ENCODE measurements around the gene MARK2. TPM values are rescaled to one million over a fixed set of nuclear protein-coding genes. Genes with fewer than 3 reads are reported as not detected.

The MARK2 gene
- total RNA-seq, 2 experiments from 2014 or later = 18.4 to 21.0 TPM

- H3K4me3 Mint-ChIP-seq = peak overlapping the region; percentile 73
- ChIA-PET POLR2A (interaction anchor here (0.9 to 3.1 kb wide), 7 partner anchors 45 to 941 kb away, joined by 3 to 36 read pairs (median 4); partner anchors contain the start of genes NAA40 and SF1), CTCF (interaction anchor here (1.0 to 5.5 kb wide), 15 partner anchors 9 to 164 kb away, joined by 3 to 43 read pairs (median 5); partner anchors contain the start of genes COX8A and RCOR2)
- Histone ChIP-seq H3K27me3 (ENCODE audit: control insufficient read depth in 1 of 2, insufficient read depth in 2 of 2, low read length in 2 of 2) (no peaks in the 10 kb centered on the region), H3K9me3 (ENCODE audit: control insufficient read depth in 1 of 2, insufficient read depth in 1 of 2, low read length in 2 of 2) (no peaks in the 10 kb centered on the region), H3K4me1 (ENCODE audit: insufficient read depth, low read length) (peaks cover 47% of the 10 kb centered on the region), H3K4me3 (ENCODE audit: low read length) (no peak overlapping the region), H3K27ac (ENCODE audit: low read depth in 1 of 2, low read length in 2 of 2) (no peak overlapping the region), H3K36me3 (ENCODE audit: insufficient read depth, low read length) (peaks cover 7% of the 10 kb centered on the region)
- ATAC-seq (ENCODE audit: poor library complexity) (no peak), DNase-seq (peak; percentile 62 to 88 (median 70))
- peak overlapping the region; percentile 84 for H3K27ac Mint-ChIP-seq
- peaks cover 26% of the 10 kb centered on the region for H3K36me3 Mint-ChIP-seq (ENCODE audit: low read depth)
- H3K4me1 Mint-ChIP-seq (ENCODE audit: low read depth) = peaks cover 42% of the 10 kb centered on the region
- intact Hi-C loops (cut with DNase I, micrococcal nuclease) = loop anchor here (1.0 to 10.0 kb wide), 8 partner anchors 69 to 465 kb away; partner anchors contain the start of genes CATSPERZ (in 1 of the 2), COX8A (in 1 of the 2), OTUB1 (in 1 of the 2) and ZFTA (in 1 of the 2)
- peak; percentile 81 for TF ChIP-seq CTCF (IDR thresholded peaks at IDR 0.05)
- no peaks in the 10 kb centered on the region for H3K9me3 Mint-ChIP-seq
- H3K27me3 Mint-ChIP-seq = no peaks in the 10 kb centered on the region
Measured at GRCh38 chr11:63837027-63837688, 1.8 kb upstream of the MARK2 start.

GRCh38 chr11:63837739-63838138 is 1.2 kb upstream of the MARK2 start:
- intact Hi-C loops (cut with DNase I, micrococcal nuclease) = loop anchor here (1.0 to 10.0 kb wide), 9 partner anchors 69 to 465 kb away; partner anchors contain the start of genes CATSPERZ (in 1 of the 2), COX8A (in 1 of the 2), NAA40 (in 1 of the 2) and OTUB1 (in 1 of the 2)
- no peak for ATAC-seq (ENCODE audit: poor library complexity)
- Mint-ChIP-seq H3K27ac (peak overlapping the region; percentile 84), H3K4me1 (ENCODE audit: low read depth) (peaks cover 47% of the 10 kb centered on the region), H3K9me3 (no peaks in the 10 kb centered on the region), H3K36me3 (ENCODE audit: low read depth) (peaks cover 28% of the 10 kb centered on the region), H3K4me3 (peak overlapping the region; percentile 94), H3K27me3 (no peaks in the 10 kb centered on the region)
- Histone ChIP-seq H3K4me1 (ENCODE audit: insufficient read depth, low read length) (peaks cover 49% of the 10 kb centered on the region), H3K27me3 (ENCODE audit: control insufficient read depth in 1 of 2, insufficient read depth in 2 of 2, low read length in 2 of 2) (no peaks in the 10 kb centered on the region), H3K9me3 (ENCODE audit: control insufficient read depth in 1 of 2, insufficient read depth in 1 of 2, low read length in 2 of 2) (no peaks in the 10 kb centered on the region), H3K4me3 (ENCODE audit: low read length) (peak overlapping the region; percentile 28), H3K36me3 (ENCODE audit: insufficient read depth, low read length) (peaks cover 12% of the 10 kb centered on the region), H3K27ac (ENCODE audit: low read depth in 1 of 2, low read length in 2 of 2) (peak overlapping the region; percentile 42 to 73)
- DNase-seq = peak in 2 of 14 experiments; percentile 49 to 54
- no peak for TF ChIP-seq CTCF (IDR thresholded peaks at IDR 0.05)
- CTCF ChIA-PET = interaction anchor here (1.1 to 5.5 kb wide), 11 partner anchors 8 to 163 kb away, joined by 3 to 43 read pairs (median 7); partner anchors contain the start of gene COX8A
- POLR2A ChIA-PET = interaction anchor here (1.0 to 3.1 kb wide), 13 partner anchors 31 to 941 kb away, joined by 3 to 36 read pairs (median 5); partner anchors contain the start of genes FKBP2, NAA40 and SF1

- intact Hi-C loops (cut with DNase I, micrococcal nuclease) = loop anchor here (2.0 to 10.0 kb wide), 4 partner anchors 101 to 464 kb away; partner anchors contain the start of genes CATSPERZ (in 1 of the 2), COX8A (in 1 of the 2), NAA40 (in 1 of the 2) and OTUB1 (in 1 of the 2)
- no peak for TF ChIP-seq CTCF (IDR thresholded peaks at IDR 0.05)
Measured at GRCh38 chr11:63838150-63838677, 696 bp upstream of the MARK2 start.

More at GRCh38 chr11:63838150-63838677, 696 bp upstream of the MARK2 start:
- H3K36me3 ChIP-seq (ENCODE audit: insufficient read depth, low read length) = peaks cover 17% of the 10 kb centered on the region
- no peaks in the 10 kb centered on the region for H3K9me3 ChIP-seq (ENCODE audit: control insufficient read depth in 1 of 2, insufficient read depth in 1 of 2, low read length in 2 of 2)
- H3K4me1 ChIP-seq (ENCODE audit: insufficient read depth, low read length) = peaks cover 53% of the 10 kb centered on the region
- peaks cover 33% of the 10 kb centered on the region for H3K36me3 Mint-ChIP-seq (ENCODE audit: low read depth)
- H3K27me3 ChIP-seq (ENCODE audit: control insufficient read depth in 1 of 2, insufficient read depth in 2 of 2, low read length in 2 of 2) = no peaks in the 10 kb centered on the region
- H3K27me3 Mint-ChIP-seq = no peaks in the 10 kb centered on the region
- no peaks in the 10 kb centered on the region for H3K9me3 Mint-ChIP-seq
- peaks cover 52% of the 10 kb centered on the region for H3K4me1 Mint-ChIP-seq (ENCODE audit: low read depth)
- DNase-seq (no peak), ATAC-seq (ENCODE audit: poor library complexity) (no peak)
- ChIA-PET POLR2A (interaction anchor here (0.5 to 3.1 kb wide), 39 partner anchors 10 to 1247 kb away, joined by 3 to 36 read pairs (median 5); partner anchors contain the start of genes FKBP2, NAA40, OTUB1 and PRDX5), CTCF (interaction anchor here (1.1 to 5.5 kb wide), 11 partner anchors 8 to 163 kb away, joined by 3 to 43 read pairs (median 7); partner anchors contain the start of gene COX8A)
- peak overlapping the region; percentile 42 to 73 for H3K27ac ChIP-seq (ENCODE audit: low read depth in 1 of 2, low read length in 2 of 2)
- H3K4me3 Mint-ChIP-seq = peak overlapping the region; percentile 94
- H3K27ac Mint-ChIP-seq = peak overlapping the region; percentile 84
- peak overlapping the region; percentile 28 for H3K4me3 ChIP-seq (ENCODE audit: low read length)

Data from CD4-positive, alpha-beta T cell (primary cell).